A673 (cell line): ENCODE results near the gene B4GALT3. TPM values are rescaled to one million over a fixed set of nuclear protein-coding genes. Genes with fewer than 3 reads are reported as not detected.
A peak's percentile ranks its signal among the peaks of the same experiment; 100 is the strongest.

ENCODE experiments used
- BruUV-seq: library from RNA; stranded (reverse); fragments of 400-500 nt; replicated peaks from 2 replicates; lab custom pipeline; 2021; lab: Mats Ljungman, UMichigan
- CTCF ChIA-PET: fragments of 300-600 bp; sonication (Branson Sonifier 250); formaldehyde crosslinking; loops from one replicate; lab custom pipeline; 2022; ENCODE audit warnings: antibody characterized with exemption; lab: Charles Lee
- POLR2A ChIA-PET: fragments of 300-600 bp; sonication (Branson Sonifier 250); formaldehyde crosslinking; loops from one replicate; lab custom pipeline; 2022; ENCODE audit warnings: antibody characterized with exemption; ENCODE audit not compliant: low non-redundant PET; lab: Charles Lee
- DNase-seq: peaks from one replicate; pipeline ENCODE4 v3.0.0-alpha.2; 2015; ENCODE audit warnings: low spot score
- H3K27ac ChIP-seq: fragments of 200-600 bp; sonication (generic); 2 replicates; pipeline ENCODE4 v1.5.1; 2016; ENCODE audit warnings: mixed run types, low read depth, mild to moderate bottlenecking, mixed read lengths, antibody characterized with exemption, low read length; ENCODE audit not compliant: poor library complexity, severe bottlenecking
- H3K27me3 ChIP-seq: fragments of 200-600 bp; sonication (generic); replicated peaks from 2 replicates; pipeline ENCODE4 v1.6.1; 2017; ENCODE audit warnings: mixed run types, low read depth, mild to moderate bottlenecking, mixed read lengths, antibody characterized with exemption, low read length; ENCODE audit not compliant: insufficient read depth, poor library complexity
- H3K36me3 ChIP-seq: fragments of 200-600 bp; sonication (generic); 2 replicates; pipeline ENCODE4 v1.6.1; 2016; ENCODE audit warnings: mixed run types, mild to moderate bottlenecking, mixed read lengths, antibody characterized with exemption, low read length; ENCODE audit not compliant: insufficient read depth, poor library complexity, severe bottlenecking
- H3K4me1 ChIP-seq: fragments of 200-600 bp; sonication (generic); 2 replicates; pipeline ENCODE4 v1.6.1; 2017; ENCODE audit warnings: mixed run types, mild to moderate bottlenecking, mixed read lengths, antibody characterized with exemption, low read length; ENCODE audit not compliant: insufficient read depth, poor library complexity, severe bottlenecking
- H3K4me3 ChIP-seq: fragments of 200-600 bp; sonication (generic); 2 replicates; pipeline ENCODE4 v1.5.1; 2016; ENCODE audit warnings: low read depth, mixed run types, mild to moderate bottlenecking, mixed read lengths, low read length; ENCODE audit not compliant: poor library complexity, severe bottlenecking
- H3K9me3 ChIP-seq: fragments of 200-600 bp; sonication (generic); 2 replicates; pipeline ENCODE4 v1.6.1; 2016; ENCODE audit warnings: mixed run types, low read depth, mild to moderate bottlenecking, mixed read lengths, antibody characterized with exemption, low read length; ENCODE audit not compliant: poor library complexity, severe bottlenecking
- CTCF ChIP-seq: fragments of 300-800, 200-600 bp; sonication (generic); conservative IDR thresholded peaks from 2 replicates; pipeline ENCODE4 v1.5.1; 2017; ENCODE audit warnings: low read depth, mild to moderate bottlenecking, antibody characterized with exemption, low read length, moderate library complexity, mixed read lengths
- EZH2 ChIP-seq: fragments of 200-600 bp; sonication (generic); IDR thresholded peaks from 2 replicates; pipeline ENCODE4 v1.6.1; 2017; ENCODE audit warnings: borderline replicate concordance, low read depth, mild to moderate bottlenecking, mixed read lengths, antibody characterized with exemption, low read length; ENCODE audit not compliant: poor library complexity, severe bottlenecking
- intact Hi-C: fragments of 100-400 bp; cut with micrococcal nuclease; formaldehyde crosslinking; loops from one replicate; pipeline ENCODE4 v1.10.0; 2022; ENCODE audit not compliant: unreplicated experiment
- total RNA-seq: library from RNA; stranded (reverse); gene quantifications from 2 replicates; pipeline ENCODE4 v1.2.3, GENCODE V29; 2021

Gene B4GALT3
- total RNA-seq, 1 experiment from 2014 or later = 55.1 TPM

- DNase-seq = no peak
- Histone ChIP-seq H3K4me1 (peaks cover 3% of the 10 kb centered on the region), H3K4me3 (peak overlapping the region; percentile 56), H3K9me3 (no peaks in the 10 kb centered on the region), H3K27me3 (no peaks in the 10 kb centered on the region), H3K27ac (peak overlapping the region; percentile 95), H3K36me3 (no peaks in the 10 kb centered on the region)
- ChIA-PET POLR2A (no interaction called here), CTCF (no interaction called here)
- no peak for TF ChIP-seq CTCF
- TF ChIP-seq EZH2 = no peak
- no TSS peak for BruUV-seq
- intact Hi-C loops = loop anchor here (2.0 kb wide), 1 partner anchor 20 kb away; the partner anchor contains the start of gene DEDD
These were observed 24.1 kb downstream of the B4GALT3 start for GRCh38 chr1:161153176-161153575.

GRCh38 chr1:161145832-161146231, 31.5 kb downstream of the B4GALT3 start:
- H3K4me3 ChIP-seq = no peak overlapping the region
- ChIA-PET POLR2A (no interaction called here), CTCF (no interaction called here)
- no peaks in the 10 kb centered on the region for H3K9me3 ChIP-seq
- no peak for DNase-seq
- TF ChIP-seq CTCF (no peak), EZH2 (no peak)
- no peaks in the 10 kb centered on the region for H3K36me3 ChIP-seq
- intact Hi-C loops = no loop called here
- H3K27me3 ChIP-seq = no peaks in the 10 kb centered on the region
- BruUV-seq = no TSS peak
- no peaks in the 10 kb centered on the region for H3K4me1 ChIP-seq
- no peak overlapping the region for H3K27ac ChIP-seq

- Histone ChIP-seq H3K4me3 (no peak overlapping the region), H3K27ac (no peak overlapping the region), H3K4me1 (no peaks in the 10 kb centered on the region), H3K36me3 (no peaks in the 10 kb centered on the region), H3K9me3 (no peaks in the 10 kb centered on the region), H3K27me3 (no peaks in the 10 kb centered on the region)
- BruUV-seq = no TSS peak
- ChIA-PET POLR2A (no interaction called here), CTCF (interaction anchor here (0.6 kb wide), 1 partner anchor 166 kb away, joined by 3 read pairs; no protein-coding TSS in a partner anchor)
- no peak for TF ChIP-seq EZH2
- no peak for TF ChIP-seq CTCF
- intact Hi-C loops = loop anchor here (5.0 kb wide), 1 partner anchor 414 kb away; no protein-coding TSS in a partner anchor
- no peak for DNase-seq
These were observed 36.4 kb downstream of the B4GALT3 start for GRCh38 chr1:161140755-161141400.
